ENCODE data around the gene SLC45A3.
"Not testable (repeated sequence)": the region's sequence is repeated elsewhere in the genome, so short reads cannot be mapped to it uniquely, and the experiment has no call there.

SLC45A3 gene, protein sequence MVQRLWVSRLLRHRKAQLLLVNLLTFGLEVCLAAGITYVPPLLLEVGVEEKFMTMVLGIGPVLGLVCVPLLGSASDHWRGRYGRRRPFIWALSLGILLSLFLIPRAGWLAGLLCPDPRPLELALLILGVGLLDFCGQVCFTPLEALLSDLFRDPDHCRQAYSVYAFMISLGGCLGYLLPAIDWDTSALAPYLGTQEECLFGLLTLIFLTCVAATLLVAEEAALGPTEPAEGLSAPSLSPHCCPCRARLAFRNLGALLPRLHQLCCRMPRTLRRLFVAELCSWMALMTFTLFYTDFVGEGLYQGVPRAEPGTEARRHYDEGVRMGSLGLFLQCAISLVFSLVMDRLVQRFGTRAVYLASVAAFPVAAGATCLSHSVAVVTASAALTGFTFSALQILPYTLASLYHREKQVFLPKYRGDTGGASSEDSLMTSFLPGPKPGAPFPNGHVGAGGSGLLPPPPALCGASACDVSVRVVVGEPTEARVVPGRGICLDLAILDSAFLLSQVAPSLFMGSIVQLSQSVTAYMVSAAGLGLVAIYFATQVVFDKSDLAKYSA

DNA sequence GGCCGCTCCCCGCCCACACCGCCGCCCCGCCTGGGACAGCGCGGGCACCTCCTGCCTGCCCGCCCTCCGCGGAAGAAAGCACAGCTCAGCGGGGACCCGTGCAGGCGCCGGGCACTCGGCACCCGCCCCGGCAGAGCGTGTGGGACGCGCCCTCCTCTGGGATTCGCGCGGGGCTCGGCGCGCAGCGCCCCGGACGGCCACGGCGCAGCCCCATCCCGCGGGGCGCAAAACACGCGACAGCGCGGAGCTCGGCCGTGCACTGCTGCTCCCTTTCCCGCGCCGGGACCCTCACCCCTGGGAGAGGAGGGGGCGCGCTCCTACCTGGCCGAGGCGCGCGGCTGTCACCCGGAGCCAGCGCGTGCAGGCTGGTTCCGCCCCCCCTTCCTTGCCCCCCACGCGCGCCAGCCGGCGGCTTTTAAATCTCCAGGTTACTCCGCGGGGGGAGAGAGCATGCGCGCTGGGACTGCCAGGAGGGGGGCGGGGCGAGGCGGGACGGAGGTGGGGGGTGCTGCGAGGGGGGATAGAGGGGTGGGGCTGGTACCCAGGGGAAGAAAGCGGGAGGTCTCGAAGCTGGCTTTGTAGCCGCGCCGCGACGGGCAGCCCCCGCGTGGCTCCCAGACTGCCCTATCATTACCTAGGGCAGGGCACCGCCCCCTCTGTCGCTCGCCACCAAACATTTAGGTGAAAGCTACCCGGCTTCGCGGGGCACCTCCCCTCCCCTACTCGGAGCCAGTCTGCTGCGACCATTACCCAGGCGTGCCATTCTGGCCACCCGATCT is at the start of gene SLC45A3:
Gene SLC45A3, minus strand, starts transcription at position 437 of the 779 bp plus-strand sequence. CDS start 15,853 bp downstream, outside the sequence.
- peak; percentile 36 for DNase-seq (ENCODE audit: low spot score)

DNA sequence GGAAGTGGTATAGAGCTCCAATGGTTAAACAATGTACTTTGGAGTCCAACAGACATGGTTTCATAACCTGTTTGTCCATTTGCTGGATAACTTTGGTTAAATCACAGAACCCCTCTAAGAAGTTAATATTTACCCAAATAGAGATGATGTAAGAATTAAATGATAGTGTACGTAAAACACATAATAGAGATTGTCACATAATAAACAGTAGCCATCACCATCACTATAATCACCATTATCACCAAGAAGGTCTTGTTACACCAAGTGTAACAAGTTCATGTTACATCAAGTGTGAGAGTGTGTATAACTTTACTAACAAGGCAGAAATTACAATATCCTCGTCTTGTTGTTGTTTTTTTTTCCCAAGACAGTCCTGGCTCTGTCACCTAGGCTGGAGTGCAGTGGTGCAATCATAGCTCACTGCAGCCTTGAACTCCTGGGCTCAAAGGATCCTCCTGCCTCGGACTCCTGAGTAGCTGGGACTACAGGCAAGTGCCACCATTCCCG is 46.4 kb upstream of the SLC45A3 start:
- no peak for DNase-seq (ENCODE audit: low spot score)

DNA sequence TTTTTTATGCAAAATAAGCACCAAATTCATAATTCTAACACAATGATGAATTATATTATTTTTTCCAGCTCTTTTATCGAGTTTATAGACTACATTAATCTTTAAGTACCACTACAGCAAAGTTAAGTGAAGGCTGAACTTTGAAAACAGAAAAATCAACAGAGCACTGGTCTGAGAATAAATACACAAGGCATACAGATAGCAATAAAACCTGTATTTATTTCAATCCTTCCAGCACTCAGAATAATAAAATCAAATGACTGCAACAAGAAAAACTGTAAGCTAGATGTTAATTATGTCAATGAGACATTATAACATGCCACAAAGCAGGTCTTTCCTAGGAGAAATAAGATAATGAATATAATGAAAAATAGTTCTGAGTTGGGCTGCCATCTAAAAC is 45.2 kb upstream of the SLC45A3 start:
- no peak for DNase-seq (ENCODE audit: low spot score)

DNA sequence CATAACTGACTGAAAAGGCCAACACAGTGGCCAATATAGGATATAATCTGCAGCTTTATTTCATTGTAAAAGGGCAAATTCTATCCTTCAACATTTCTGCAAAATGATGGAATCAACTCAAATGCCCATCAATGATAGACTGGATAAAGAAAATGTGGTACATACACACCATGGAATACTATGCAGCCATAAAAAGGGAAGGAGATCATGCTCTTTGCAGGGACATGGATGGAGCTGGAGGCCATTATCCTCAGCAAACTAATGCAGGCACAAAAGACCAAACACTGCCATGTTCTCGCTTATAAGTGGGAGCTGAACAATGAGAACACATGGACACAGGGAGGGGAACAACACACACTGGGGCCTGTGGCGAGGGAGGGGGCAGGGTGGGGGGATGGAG is 40.4 kb upstream of the SLC45A3 start:
- not testable (repeated sequence) for DNase-seq (ENCODE audit: low spot score)

DNA sequence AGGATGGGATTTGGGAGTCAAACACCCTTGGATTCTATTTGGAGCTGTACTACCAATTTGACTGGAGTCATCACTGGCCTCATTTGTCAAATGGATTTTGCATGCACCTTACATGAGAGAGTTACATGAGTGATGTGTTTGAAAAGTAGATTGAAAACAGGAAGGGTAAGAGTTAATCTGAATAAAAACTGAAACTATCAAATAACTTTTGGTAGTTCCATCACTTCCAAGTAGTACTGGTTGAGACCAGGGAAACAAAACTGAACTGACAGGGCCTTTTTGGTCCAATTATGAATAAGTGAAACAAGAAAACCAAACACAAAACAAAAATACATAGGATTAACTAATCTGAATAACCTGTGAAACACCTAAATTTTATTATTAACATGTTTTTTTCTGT is 39.5 kb upstream of the SLC45A3 start:
- DNase-seq (ENCODE audit: low spot score): no peak

DNA sequence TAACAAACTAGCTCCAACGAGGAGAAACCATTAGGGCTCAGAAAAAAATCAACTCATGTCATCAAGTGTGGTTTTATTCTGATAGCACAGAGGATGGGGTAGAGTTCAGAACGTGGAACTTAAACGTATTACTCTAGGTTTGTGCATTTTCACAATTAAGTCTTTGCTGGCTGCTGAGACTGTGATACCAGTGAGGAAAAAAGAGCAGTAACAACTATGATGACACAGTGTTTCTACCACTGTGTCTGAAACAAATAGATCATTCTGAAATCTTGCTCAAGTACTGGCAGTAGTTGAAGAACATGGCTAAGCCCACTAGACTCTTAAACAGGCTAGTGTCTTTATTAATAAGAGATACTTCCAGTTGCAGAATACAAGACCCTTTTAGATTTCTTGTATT is 38.7 kb upstream of the SLC45A3 start:
- no peak for DNase-seq (ENCODE audit: low spot score)

DNA sequence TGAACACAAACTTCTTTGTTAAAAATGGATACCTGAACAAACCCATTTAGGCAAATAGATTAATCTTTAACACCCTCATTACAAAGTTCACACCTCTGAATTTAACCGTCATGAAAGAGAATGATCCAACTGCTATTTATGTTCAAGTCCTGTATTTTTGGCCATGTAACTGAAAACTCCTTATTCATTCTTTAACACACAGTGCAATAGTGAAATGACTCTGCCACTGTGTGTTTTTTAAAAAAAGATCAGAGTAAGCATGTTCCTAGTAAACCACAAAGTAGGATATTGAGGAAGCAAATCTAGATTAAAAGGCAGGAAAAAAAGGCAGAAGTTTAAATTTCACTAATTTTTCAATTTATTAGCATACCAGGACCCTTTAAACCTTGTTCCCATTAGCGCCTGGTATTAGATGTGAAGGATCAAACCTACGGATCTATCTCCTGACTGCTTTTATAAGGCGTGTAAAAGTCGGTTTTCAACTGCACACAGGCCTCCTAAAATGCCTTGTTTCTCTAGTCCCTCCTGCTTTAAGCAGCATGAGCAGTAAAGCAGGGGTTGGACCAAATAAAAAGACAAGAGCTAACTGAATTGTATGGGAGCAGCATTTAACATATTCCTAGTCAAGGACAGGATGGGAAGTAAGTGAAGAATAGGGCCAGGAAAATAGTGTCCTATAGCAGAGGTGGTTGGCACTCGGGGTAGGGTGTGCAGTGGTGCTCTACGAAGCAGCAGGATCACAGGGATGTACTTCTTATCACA is 36.2 kb upstream of the SLC45A3 start:
- no peak for DNase-seq (ENCODE audit: low spot score)

DNA sequence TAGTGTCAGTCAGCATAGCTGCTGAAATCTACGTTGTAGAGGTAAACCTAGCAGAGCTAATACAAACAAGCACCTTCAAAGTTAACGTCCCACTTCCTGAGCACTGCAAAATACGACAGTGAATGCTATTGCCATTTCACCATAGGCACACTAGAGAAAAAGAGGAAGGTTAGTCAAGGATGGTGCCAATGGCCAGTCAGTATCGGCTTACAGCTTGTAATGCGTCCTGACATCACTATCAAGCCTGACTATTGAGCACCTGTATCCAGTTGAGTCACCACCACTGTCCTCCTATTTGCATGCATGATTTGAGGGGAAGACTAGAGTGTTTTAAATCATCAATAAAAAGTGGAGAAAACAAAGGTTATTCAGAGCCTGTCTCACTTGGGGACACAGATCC is 35.3 kb upstream of the SLC45A3 start:
- DNase-seq (ENCODE audit: low spot score): no peak

DNA sequence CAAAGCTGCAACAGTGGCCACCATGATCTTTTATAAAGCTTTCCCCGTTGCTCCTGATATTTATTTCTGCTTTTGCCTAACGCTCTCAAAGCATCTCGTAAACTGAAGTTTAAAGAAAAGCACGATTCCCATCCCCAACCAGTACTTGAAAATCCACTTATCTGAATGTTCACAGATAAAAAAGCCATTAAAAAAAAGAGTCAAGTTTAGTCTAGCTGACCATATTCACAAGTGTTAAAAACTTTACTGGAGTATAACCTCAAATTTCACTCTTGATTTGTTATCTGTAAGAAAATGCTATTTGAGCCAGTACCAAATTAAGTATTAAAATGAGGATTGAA is 34.6 kb upstream of the SLC45A3 start:
- no peak for DNase-seq (ENCODE audit: low spot score)

DNA sequence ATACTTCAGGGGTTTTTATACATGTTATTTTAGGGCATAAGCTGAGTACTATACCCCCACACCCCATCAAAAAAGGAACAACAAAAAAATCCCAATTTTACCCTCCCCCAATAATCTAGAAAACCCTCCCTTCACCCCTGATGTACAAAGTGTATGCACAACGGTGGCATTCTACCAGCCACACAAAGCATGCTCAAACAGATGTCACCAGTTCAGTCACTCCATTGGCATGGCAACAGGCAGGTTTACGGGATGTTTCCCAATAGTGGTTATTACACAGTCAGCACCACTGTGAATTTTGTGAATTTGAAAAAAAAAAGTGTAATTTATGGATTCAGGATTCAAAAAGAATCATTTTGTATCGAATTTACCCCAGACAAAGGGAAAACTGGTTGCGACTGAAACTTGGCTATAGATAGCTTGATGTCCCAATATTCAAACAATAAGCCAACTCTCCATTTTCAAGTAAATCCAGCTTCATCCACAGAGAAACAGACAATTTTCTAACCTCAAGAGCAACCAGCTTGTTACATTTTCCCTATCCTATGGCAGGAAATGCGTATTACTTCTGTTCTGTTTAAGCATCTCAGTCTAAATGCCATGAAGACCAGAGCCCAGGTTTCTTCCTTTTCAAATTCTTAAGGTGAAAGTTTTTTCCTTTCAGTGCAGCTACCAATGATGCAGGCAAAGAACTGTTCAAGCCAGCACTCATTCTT is 34.0 kb upstream of the SLC45A3 start:
- no peak for DNase-seq (ENCODE audit: low spot score)

DNA sequence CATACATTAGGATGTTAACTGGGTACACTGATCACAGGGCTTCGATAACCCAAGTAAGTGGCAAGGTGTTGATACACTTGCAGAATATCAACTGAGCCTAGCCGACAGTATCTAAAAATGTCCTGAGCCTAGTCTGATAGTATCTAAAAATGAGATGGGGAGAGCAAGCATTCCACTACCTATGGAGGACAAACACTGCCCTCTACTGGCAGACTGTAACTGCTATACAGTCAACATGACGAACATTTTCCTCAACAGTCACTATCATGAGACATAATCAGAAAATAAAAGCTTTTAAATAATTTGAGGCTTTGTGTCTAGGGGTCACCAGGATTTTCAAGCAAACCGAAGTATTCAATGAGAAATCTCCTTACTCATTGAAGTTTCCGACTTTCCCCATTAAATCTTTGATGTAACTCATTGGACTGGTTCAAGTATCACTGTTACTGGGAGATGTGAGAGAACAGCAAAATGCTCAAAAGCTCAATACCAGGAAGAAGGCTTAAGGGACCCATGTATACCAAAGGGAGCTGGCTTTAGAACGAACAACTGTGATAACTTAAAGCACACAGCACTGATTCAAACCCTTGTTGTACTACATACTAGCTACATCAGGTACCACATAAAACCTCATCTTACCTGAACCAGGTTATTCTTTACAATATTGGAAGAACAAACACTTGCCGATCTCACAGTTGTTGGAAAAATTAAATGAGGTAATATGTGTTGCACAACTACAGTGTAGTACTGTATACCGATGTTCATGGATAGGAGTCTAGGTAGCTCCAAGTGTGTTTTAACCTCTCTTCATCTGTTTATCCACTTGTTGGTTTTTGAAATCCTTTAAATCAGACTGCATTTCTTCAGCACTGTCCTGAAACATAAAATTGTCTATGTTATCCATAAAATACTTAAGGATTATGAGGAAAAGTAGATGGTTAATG is 31.1 kb upstream of the SLC45A3 start:
- peak; percentile 88 for DNase-seq (ENCODE audit: low spot score)

DNA sequence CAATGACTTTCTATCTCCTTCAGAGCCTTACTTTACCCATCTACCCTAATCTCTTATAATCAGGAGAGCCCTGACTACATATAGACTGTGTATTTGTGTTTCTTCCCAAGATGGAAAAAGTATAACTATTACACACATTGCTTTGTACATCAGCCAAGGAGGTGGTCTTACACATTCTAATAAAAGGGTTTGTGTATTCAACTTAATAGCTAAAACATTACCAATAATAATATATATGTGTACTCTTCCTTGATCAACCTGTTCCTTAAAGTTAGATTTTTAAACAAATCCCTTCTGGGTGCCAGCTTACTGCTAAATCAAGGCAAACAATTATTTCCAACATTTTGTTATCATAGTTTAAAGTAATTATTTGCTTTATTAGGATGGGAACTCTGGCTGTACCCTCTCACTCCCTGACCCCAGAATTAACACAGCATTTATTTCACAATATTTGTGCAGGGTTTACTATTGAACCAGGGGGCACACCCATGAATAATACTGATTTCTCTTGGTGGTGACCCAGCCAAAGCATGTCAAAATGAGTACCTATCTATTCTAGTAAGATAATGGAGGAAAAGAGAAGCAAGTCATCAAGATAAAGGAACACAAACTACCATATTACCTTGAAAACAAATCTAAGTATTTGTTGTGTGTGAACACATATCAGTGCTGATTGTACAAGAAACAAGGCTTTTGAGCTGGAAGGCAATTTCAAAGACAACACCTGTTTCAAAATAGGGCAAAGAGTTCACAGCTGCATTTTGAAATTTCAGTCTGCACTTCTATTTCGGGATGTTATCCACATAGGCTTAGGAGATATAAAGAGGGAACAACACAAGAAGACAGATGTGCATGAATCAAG is 30.1 kb upstream of the SLC45A3 start:
- DNase-seq (ENCODE audit: low spot score): no peak

DNA sequence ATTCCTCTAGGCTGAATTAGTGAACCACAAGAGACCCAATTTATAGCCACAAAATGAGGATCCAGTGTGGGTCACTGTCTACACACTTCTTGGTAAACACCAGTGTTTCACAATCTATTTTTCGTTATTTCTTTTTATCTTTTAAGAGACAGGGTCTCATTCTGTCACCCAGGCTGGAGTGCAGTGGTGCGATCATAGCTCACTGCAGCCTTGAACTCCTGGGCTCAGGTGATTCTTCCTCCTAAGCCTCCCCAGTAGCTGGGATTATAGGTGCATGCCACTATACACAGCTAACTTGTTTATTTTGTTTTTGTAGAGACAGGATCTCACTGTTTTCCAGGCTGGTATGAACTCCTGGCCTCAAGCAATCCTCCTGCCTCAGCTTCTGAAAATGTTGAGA is 29.3 kb upstream of the SLC45A3 start:
- no peak for DNase-seq (ENCODE audit: low spot score)

DNA sequence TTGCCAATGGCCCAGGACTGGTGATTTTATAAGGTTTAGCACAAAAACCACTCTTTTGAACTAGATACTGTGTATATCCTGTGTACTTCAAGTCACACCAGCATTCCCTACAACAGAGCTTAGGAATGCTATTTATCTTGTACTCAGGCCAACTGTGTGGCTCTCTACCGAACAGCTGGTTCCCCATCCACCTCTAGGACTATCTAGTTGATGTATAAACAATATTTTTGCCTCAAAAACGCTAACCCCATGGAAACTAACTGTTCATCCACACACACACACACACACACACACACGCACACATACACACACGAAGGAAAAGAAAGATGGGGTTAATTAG is 28.7 kb upstream of the SLC45A3 start:
- no peak for DNase-seq (ENCODE audit: low spot score)

DNA sequence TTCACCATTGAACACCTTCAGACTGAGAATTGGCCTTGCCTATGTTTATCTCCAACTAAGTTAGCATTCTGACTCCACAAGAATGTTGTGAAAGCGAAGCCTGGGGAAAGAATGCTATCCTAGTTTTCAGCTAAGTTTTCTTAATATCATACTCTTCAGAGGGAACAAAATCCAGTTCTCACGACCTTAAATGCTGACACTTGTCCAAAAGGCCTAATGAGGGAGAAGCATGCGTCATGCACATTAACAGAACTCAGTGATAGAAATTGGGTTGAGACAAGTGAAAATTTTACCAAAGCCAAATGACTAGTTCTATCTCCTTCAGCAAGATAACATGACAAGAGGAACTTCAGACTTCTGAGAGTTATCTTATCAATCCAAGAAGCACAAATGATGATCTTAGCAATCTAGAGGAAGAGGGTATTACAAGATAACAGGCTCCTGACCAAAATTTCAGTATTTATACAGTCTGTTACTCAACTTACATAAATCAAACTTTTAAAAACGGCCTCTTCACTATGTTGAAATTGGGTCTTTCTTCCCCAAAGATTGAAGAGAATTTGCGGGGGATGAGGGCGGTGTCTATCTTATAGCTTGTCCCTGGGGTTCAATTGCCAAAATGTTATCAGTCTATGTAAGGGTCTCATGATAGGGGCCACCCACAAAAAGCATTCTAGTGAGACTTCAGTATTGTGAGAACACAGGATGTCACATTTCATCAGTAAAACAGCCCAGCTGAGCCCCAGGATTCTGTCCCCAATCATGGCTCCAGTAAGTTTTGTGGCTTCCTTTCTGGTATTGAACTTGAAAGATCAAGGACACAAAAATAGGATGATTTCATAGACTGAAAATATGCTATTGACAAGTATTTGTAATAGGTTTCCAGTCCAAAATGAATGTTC is 26.5 kb upstream of the SLC45A3 start:
- no peak for DNase-seq (ENCODE audit: low spot score)

DNA sequence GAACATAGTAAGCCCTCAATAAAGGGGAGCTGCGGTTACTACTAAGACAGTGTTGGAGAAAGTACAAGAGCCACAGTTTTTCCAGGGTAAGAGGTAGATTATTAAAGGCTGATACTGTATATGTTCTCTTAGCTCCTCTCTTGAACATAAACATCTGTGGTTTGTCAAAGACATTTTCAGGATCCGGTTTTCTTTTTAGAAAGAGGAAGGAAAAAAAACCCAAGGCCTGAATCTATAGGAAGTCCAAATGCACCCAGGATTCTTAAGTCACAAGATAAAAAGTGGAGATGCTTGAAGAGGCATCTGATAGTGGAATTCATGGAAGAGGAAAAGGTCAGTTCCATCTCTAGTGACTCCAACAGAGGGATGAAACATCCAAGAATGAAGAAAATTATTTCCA is 24.6 kb upstream of the SLC45A3 start:
- no peak for DNase-seq (ENCODE audit: low spot score)

DNA sequence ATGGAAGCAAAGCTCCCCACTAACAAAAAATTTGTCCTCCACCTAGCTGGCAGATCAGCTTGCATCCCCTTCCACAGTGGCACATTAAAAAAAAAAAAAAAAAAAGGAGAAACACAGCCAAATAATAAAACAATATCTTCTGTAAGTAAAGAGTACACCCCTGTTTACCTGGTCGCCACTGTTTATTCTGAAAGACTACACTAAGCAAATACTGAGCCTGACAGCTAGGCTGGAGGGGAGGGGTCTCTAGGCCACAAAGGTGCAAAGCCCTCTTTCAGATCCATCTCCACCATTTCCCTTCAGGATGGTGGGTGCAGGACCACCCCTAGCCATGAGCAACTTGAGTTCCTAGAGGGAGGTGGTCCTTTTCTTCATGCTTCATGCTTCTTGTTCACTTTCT is 22.8 kb upstream of the SLC45A3 start:
- no peak for DNase-seq (ENCODE audit: low spot score)

DNA sequence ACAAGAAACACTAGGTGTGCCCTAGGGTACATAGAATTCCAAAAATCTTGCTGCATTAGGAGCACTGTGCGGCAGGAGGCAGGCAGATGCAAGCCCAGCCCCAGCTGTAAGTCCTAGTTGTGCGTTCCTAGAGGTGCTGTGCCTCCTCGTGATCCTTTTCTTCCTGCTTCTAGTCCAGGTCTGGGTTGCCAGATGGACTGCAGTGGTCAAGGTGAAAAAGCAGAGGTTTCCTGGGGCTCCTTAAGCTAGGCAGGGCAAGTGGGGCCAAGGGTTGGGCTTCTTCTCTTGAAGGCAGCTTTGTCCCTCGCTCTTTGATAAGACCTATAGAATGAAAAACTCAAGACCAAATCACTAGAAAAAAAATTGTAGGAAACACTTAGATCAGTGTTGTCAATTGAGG is 21.6 kb upstream of the SLC45A3 start:
- no peak for DNase-seq (ENCODE audit: low spot score)

DNA sequence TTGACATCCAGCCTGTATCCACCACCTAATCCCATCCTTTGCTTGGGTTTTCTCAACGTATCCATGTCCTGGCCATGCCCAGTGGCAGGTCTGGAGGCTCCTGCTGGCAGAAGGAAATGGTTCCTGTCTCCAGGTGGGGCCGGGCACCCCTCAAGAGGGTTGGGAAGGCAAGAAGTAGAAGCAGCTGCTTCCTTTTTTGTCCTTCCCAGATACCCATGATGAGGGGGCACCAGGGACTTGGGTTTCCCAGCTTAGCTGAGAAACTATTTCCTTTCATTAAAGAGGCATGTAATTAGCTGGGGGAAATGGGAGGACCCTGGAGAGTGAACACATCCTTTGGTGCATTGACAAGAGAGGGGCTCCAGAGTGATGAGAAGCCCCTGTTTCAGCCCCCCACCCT is 21.1 kb upstream of the SLC45A3 start:
- DNase-seq (ENCODE audit: low spot score): no peak

Measured in hematopoietic multipotent progenitor cell treated with erythropoietin and hydrocortisone succinate and interleukin-3 and kit ligand, for 17 days (in vitro differentiated cells).